ENCODE measurements around the gene OBP2A.

- TF ChIP-seq CTCF (IDR thresholded peaks at IDR 0.05) (no peak), JUN (CRISPR knock-in tag; IDR thresholded peaks at IDR 0.05) (no peak), USF2 (CRISPR knock-in tag; IDR thresholded peaks at IDR 0.05) (no peak), IRF2 (CRISPR knock-in tag; IDR thresholded peaks at IDR 0.05; ENCODE audit: borderline replicate concordance, low read depth) (no peak), TCF7 (CRISPR knock-in tag; IDR thresholded peaks at IDR 0.05; ENCODE audit: low read depth) (no peak), TEAD4 (CRISPR knock-in tag; IDR thresholded peaks at IDR 0.05) (no peak), AFF4 (CRISPR knock-in tag; IDR thresholded peaks at IDR 0.05; ENCODE audit: borderline replicate concordance) (no peak), NR2C2 (CRISPR knock-in tag; IDR thresholded peaks at IDR 0.05) (no peak), GABPB1 (CRISPR knock-in tag; IDR thresholded peaks at IDR 0.05) (no peak), ELF4 (CRISPR knock-in tag; IDR thresholded peaks at IDR 0.05; ENCODE audit: low read depth) (no peak), ESRRA (CRISPR knock-in tag; IDR thresholded peaks at IDR 0.05; ENCODE audit: borderline replicate concordance) (no peak), MLX (CRISPR knock-in tag; IDR thresholded peaks at IDR 0.05) (no peak), E2F5 (CRISPR knock-in tag; IDR thresholded peaks at IDR 0.05) (no peak)
Measured at GRCh38 chr9:135563858-135564257, 17.9 kb downstream of the OBP2A start.

All from WTC11 (cell line).